Trophoblast cell (in vitro differentiated cells and primary cell): ENCODE measurements around the gene GRID1.
"Not testable (repeated sequence)": the region's sequence is repeated elsewhere in the genome, so short reads cannot be mapped to it uniquely, and the experiment has no call there.

Experiments used
- DNase-seq, 2 donors: peaks; one replicate each; pipeline ENCODE4 v3.0.0-alpha.2; 2016
- H2AFZ ChIP-seq: 2 replicates; pipeline ENCODE4 v1.6.1; 2013; ENCODE audit warnings: low read length, moderate library complexity, mild to moderate bottlenecking; ENCODE audit not compliant: insufficient read depth, poor library complexity
- H2AK5ac ChIP-seq: 2 replicates; pipeline ENCODE4 v1.6.1; 2013; ENCODE audit warnings: mild to moderate bottlenecking, low read length
- H2BK120ac ChIP-seq: 2 replicates; pipeline ENCODE4 v1.6.1; 2013; ENCODE audit warnings: low read length, mild to moderate bottlenecking, moderate library complexity; ENCODE audit not compliant: insufficient read depth, poor library complexity
- H2BK12ac ChIP-seq: 2 replicates; pipeline ENCODE4 v1.6.1; 2013; ENCODE audit warnings: mild to moderate bottlenecking, low read length, moderate library complexity
- H2BK5ac ChIP-seq: 2 replicates; pipeline ENCODE4 v1.6.1; 2013; ENCODE audit warnings: low read length, low read depth, moderate library complexity, mild to moderate bottlenecking; ENCODE audit not compliant: poor library complexity
- H3K14ac ChIP-seq: 2 replicates; pipeline ENCODE4 v1.6.1; 2013; ENCODE audit warnings: mild to moderate bottlenecking, low read length
- H3K18ac ChIP-seq: 2 replicates; pipeline ENCODE4 v1.6.1; 2013; ENCODE audit warnings: mild to moderate bottlenecking, low read length
- H3K23ac ChIP-seq: 2 replicates; pipeline ENCODE4 v1.6.1; 2013; ENCODE audit warnings: low read length
- H3K27ac ChIP-seq: 2 replicates; pipeline ENCODE4 v1.5.1; 2013; ENCODE audit warnings: low read depth, mild to moderate bottlenecking, inconsistent platforms, low read length, moderate library complexity
- H3K27me3 ChIP-seq: 2 replicates; pipeline ENCODE4 v1.6.1; 2013; ENCODE audit warnings: inconsistent platforms, mild to moderate bottlenecking, low read length, moderate library complexity; ENCODE audit not compliant: insufficient read depth
- H3K36me3 ChIP-seq, 2 experiments: 1 replicate in 1 of 2; 2 replicates in 1 of 2; pipeline ENCODE4 v1.6.1; 2013; ENCODE audit warnings: low read length in 2 of 2, mild to moderate bottlenecking in 2 of 2, moderate library complexity in 1 of 2; ENCODE audit not compliant: insufficient read depth in 2 of 2, control insufficient read depth in 1 of 2
- H3K4ac ChIP-seq: 2 replicates; pipeline ENCODE4 v1.6.1; 2013; ENCODE audit warnings: low read depth, mild to moderate bottlenecking, low read length, moderate library complexity
- H3K4me1 ChIP-seq, 2 experiments: 1 replicate in 1 of 2; 2 replicates in 1 of 2; pipeline ENCODE4 v1.6.1; 2013; ENCODE audit warnings: low read length in 2 of 2, mild to moderate bottlenecking in 2 of 2, moderate library complexity in 1 of 2; ENCODE audit not compliant: insufficient read depth in 2 of 2, control insufficient read depth in 1 of 2
- H3K4me2 ChIP-seq: 2 replicates; pipeline ENCODE4 v1.6.1; 2013; ENCODE audit warnings: inconsistent platforms, mild to moderate bottlenecking, low read length, moderate library complexity
- H3K4me3 ChIP-seq: 2 replicates; pipeline ENCODE4 v1.5.1; 2013; ENCODE audit warnings: mild to moderate bottlenecking, low read depth, low read length, inconsistent platforms
- H3K79me1 ChIP-seq: one replicate; pipeline ENCODE4 v1.6.1; 2013; ENCODE audit warnings: low read length
- H3K79me2 ChIP-seq: 2 replicates; pipeline ENCODE4 v1.6.1; 2013; ENCODE audit warnings: low read length, mild to moderate bottlenecking; ENCODE audit not compliant: control insufficient read depth, insufficient read depth, poor library complexity
- H3K9ac ChIP-seq: 2 replicates; pipeline ENCODE4 v1.6.1; 2013; ENCODE audit warnings: mild to moderate bottlenecking, low read length
- H3K9me3 ChIP-seq: 2 replicates; pipeline ENCODE4 v1.6.1; 2013; ENCODE audit warnings: low read depth, mild to moderate bottlenecking, control low read depth, inconsistent platforms, low read length; ENCODE audit not compliant: insufficient read depth
- H4K12ac ChIP-seq: 2 replicates; pipeline ENCODE4 v1.6.1; 2013; ENCODE audit warnings: low read depth, mild to moderate bottlenecking, low read length, moderate library complexity
- H4K8ac ChIP-seq: 2 replicates; pipeline ENCODE4 v1.6.1; 2013; ENCODE audit warnings: low read depth, mild to moderate bottlenecking, low read length, moderate library complexity
- H4K91ac ChIP-seq: one replicate; pipeline ENCODE4 v1.6.1; 2013; ENCODE audit warnings: low read depth, mild to moderate bottlenecking, low read length, moderate library complexity
- WGBS: extraction: QIAGEN DNeasy Blood & Tissue Kit; methylation state at CpG from one replicate; pipeline ENCODE4 v1.1.7; 2013; ENCODE audit warnings: missing lambda C conversion rate; ENCODE audit not compliant: insufficient read length, insufficient coverage; ENCODE audit errors: extremely low coverage; 5-methylcytosine and 5-hydroxymethylcytosine counted together

GRID1 gene

GRCh38 chr10:86035791-86036543 lies 330.6 kb downstream of the GRID1 start:
- no peak overlapping the region for H3K4me2 ChIP-seq
- H2BK12ac ChIP-seq = no peak overlapping the region
- no peak overlapping the region for H3K18ac ChIP-seq
- H3K27me3 ChIP-seq = peaks cover 3% of the 10 kb centered on the region
- no peak overlapping the region for H4K8ac ChIP-seq
- H3K9ac ChIP-seq = no peak overlapping the region
- no peaks in the 10 kb centered on the region for H3K79me1 ChIP-seq
- H3K9me3 ChIP-seq = peaks cover 8% of the 10 kb centered on the region
- WGBS = no CpG with 5 or more reads among the region's 11 CpGs
- H3K79me2 ChIP-seq = no peaks in the 10 kb centered on the region
- no peak for DNase-seq
- H2BK120ac ChIP-seq = no peak overlapping the region
- H2AFZ ChIP-seq = no peak overlapping the region
- H3K36me3 ChIP-seq = no peaks in the 10 kb centered on the region
- no peak overlapping the region for H3K4ac ChIP-seq
- H3K4me1 ChIP-seq = no peaks in the 10 kb centered on the region
- H2AK5ac ChIP-seq = no peak overlapping the region
- H2BK5ac ChIP-seq = no peak overlapping the region
- no peak overlapping the region for H3K23ac ChIP-seq
- no peak overlapping the region for H3K14ac ChIP-seq
- no peak overlapping the region for H4K12ac ChIP-seq
- no peak overlapping the region for H3K4me3 ChIP-seq
- no peak overlapping the region for H4K91ac ChIP-seq
- H3K27ac ChIP-seq = no peak overlapping the region

- no peak for DNase-seq
- H2AK5ac ChIP-seq = no peak overlapping the region
- H3K14ac ChIP-seq = no peak overlapping the region
- no peaks in the 10 kb centered on the region for H3K4me1 ChIP-seq
- no peaks in the 10 kb centered on the region for H3K79me2 ChIP-seq
- H2BK5ac ChIP-seq = no peak overlapping the region
- H2BK12ac ChIP-seq = no peak overlapping the region
- no peak overlapping the region for H2AFZ ChIP-seq
- peaks cover 9% of the 10 kb centered on the region for H3K9me3 ChIP-seq
- no CpG with 5 or more reads among the region's 1 CpG for WGBS
- peaks cover 3% of the 10 kb centered on the region for H3K27me3 ChIP-seq
- no peak overlapping the region for H4K91ac ChIP-seq
- no peak overlapping the region for H2BK120ac ChIP-seq
- no peaks in the 10 kb centered on the region for H3K36me3 ChIP-seq
- H3K79me1 ChIP-seq = no peaks in the 10 kb centered on the region
- no peak overlapping the region for H4K8ac ChIP-seq
- no peak overlapping the region for H3K18ac ChIP-seq
- H3K27ac ChIP-seq = no peak overlapping the region
- no peak overlapping the region for H3K4me2 ChIP-seq
- no peak overlapping the region for H3K23ac ChIP-seq
- no peak overlapping the region for H3K9ac ChIP-seq
- no peak overlapping the region for H4K12ac ChIP-seq
- no peak overlapping the region for H3K4ac ChIP-seq
- H3K4me3 ChIP-seq = no peak overlapping the region
Observed at GRCh38 chr10:86034710-86035109, 331.9 kb downstream of the GRID1 start.

- Histone ChIP-seq H3K4ac (no peak overlapping the region), H2BK5ac (no peak overlapping the region), H4K8ac (no peak overlapping the region), H3K4me3 (no peak overlapping the region), H3K9ac (no peak overlapping the region), H2BK120ac (no peak overlapping the region), H3K27ac (no peak overlapping the region), H3K4me1 (no peaks in the 10 kb centered on the region), H2BK12ac (no peak overlapping the region), H3K9me3 (peaks cover 9% of the 10 kb centered on the region), H2AK5ac (no peak overlapping the region), H3K27me3 (peaks cover 3% of the 10 kb centered on the region), H3K14ac (no peak overlapping the region), H4K12ac (no peak overlapping the region), H3K36me3 (no peaks in the 10 kb centered on the region), H2AFZ (no peak overlapping the region), H4K91ac (no peak overlapping the region), H3K4me2 (no peak overlapping the region), H3K23ac (no peak overlapping the region), H3K79me1 (no peaks in the 10 kb centered on the region), H3K18ac (no peak overlapping the region), H3K79me2 (no peaks in the 10 kb centered on the region)
- no CpG with 5 or more reads among the region's 1 CpG for WGBS
- DNase-seq = no peak
Observed at GRCh38 chr10:86033581-86033980, 333.0 kb downstream of the GRID1 start.

GRCh38 chr10:86032087-86032486 lies 334.5 kb downstream of the GRID1 start:
- H3K18ac ChIP-seq, H2BK120ac ChIP-seq, H3K4me2 ChIP-seq, H3K79me2 ChIP-seq, H3K27me3 ChIP-seq, H2BK5ac ChIP-seq, H3K9ac ChIP-seq, H3K4me1 ChIP-seq, H4K91ac ChIP-seq, H2AFZ ChIP-seq, H4K8ac ChIP-seq, H3K27ac ChIP-seq, H2AK5ac ChIP-seq, H3K23ac ChIP-seq, H3K14ac ChIP-seq, DNase-seq, H3K4ac ChIP-seq, H4K12ac ChIP-seq, H2BK12ac ChIP-seq, H3K79me1 ChIP-seq, H3K4me3 ChIP-seq, H3K36me3 ChIP-seq: not testable (repeated sequence)
- WGBS = no CpG with 5 or more reads among the region's 8 CpGs
- peaks cover 12% of the 10 kb centered on the region for H3K9me3 ChIP-seq
